Kidney epithelial cell (primary cell): ENCODE results near the gene STRIP1. TPM values are rescaled to one million over a fixed set of nuclear protein-coding genes. Genes with fewer than 3 reads are reported as not detected.

Experiments used
- DNase-seq: peaks from one replicate; pipeline ENCODE4 v3.0.0-alpha.2; 2010; ENCODE audit warnings: low read depth
- H3K27me3 ChIP-seq: 2 replicates; pipeline ENCODE4 v1.6.0; 2011; ENCODE audit warnings: low read length; ENCODE audit not compliant: control insufficient read depth, insufficient read depth
- H3K36me3 ChIP-seq: 2 replicates; pipeline ENCODE4 v1.5.1; 2011; ENCODE audit warnings: low read length; ENCODE audit not compliant: control insufficient read depth, insufficient read depth
- H3K4me3 ChIP-seq: 2 replicates; pipeline ENCODE4 v1.5.1; 2011; ENCODE audit warnings: low read depth, mild to moderate bottlenecking, control low read depth, low read length
- total RNA-seq: library from RNA; depleted of rRNA; stranded (reverse); fragments of >200 nt; gene quantifications from 2 replicates; pipeline ENCODE4 v1.2.3, GENCODE V29; 2015
- TF ChIP-seq, protein P1 (sequence below): IDR thresholded peaks from 2 replicates; pipeline ENCODE4 v1.5.1; 2011; ENCODE audit warnings: mild to moderate bottlenecking, moderate library complexity, low read length, control low read depth, inconsistent platforms; ENCODE audit not compliant: insufficient read depth, poor library complexity, severe bottlenecking

STRIP1 gene
- total RNA-seq, 1 donor from 2014 or later = 41.0 TPM

DNA sequence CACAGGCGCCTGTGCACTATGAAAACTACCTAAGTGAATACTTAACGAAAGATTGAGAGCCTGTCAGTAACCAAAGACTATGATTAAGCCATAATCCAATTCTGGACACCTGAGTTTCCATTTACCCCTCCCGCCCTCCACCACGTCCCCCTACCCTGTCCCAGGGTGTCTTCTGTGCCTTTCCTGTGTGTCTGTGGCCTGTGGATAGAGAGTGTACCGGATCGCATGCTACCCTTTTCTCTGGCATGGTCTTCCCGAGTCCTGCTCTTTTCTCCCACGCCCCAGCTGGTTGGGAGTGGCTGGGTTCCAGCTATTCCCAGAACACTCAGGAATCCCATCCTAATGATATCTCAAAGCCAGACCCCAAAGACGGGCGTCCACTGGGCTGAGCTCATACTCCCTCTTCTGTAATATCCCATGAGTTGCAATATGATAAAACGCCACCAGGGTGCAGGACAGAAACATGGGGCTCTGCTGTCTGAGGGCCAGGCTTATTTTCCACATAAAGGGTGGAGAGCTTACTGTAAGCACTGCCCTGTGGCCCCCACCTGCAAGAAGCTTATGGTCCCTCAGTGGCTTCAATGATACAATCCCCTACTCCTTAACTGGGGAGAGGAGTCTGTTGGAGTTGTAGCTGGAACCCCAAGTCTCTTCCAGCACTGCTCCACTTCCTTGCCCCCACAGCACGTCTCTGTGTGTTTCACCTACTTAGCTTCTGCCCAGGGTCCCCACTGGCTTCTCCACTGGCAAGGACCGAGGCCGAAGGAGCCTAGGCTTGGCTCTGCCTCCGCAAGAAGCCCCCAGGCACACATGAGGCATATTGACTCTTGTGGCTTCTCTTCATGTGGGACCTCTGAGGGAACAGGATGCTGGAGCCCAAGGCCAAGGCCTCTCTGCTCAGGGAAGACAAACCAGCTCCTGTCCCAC is 53.7 kb downstream of the STRIP1 start:
- peaks cover 63% of the 10 kb centered on the region for H3K27me3 ChIP-seq
- no peak overlapping the region for H3K4me3 ChIP-seq
- DNase-seq = no peak
- TF ChIP-seq, protein P1, sequence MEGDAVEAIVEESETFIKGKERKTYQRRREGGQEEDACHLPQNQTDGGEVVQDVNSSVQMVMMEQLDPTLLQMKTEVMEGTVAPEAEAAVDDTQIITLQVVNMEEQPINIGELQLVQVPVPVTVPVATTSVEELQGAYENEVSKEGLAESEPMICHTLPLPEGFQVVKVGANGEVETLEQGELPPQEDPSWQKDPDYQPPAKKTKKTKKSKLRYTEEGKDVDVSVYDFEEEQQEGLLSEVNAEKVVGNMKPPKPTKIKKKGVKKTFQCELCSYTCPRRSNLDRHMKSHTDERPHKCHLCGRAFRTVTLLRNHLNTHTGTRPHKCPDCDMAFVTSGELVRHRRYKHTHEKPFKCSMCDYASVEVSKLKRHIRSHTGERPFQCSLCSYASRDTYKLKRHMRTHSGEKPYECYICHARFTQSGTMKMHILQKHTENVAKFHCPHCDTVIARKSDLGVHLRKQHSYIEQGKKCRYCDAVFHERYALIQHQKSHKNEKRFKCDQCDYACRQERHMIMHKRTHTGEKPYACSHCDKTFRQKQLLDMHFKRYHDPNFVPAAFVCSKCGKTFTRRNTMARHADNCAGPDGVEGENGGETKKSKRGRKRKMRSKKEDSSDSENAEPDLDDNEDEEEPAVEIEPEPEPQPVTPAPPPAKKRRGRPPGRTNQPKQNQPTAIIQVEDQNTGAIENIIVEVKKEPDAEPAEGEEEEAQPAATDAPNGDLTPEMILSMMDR = peak; percentile 68
- H3K36me3 ChIP-seq = no peaks in the 10 kb centered on the region

DNA sequence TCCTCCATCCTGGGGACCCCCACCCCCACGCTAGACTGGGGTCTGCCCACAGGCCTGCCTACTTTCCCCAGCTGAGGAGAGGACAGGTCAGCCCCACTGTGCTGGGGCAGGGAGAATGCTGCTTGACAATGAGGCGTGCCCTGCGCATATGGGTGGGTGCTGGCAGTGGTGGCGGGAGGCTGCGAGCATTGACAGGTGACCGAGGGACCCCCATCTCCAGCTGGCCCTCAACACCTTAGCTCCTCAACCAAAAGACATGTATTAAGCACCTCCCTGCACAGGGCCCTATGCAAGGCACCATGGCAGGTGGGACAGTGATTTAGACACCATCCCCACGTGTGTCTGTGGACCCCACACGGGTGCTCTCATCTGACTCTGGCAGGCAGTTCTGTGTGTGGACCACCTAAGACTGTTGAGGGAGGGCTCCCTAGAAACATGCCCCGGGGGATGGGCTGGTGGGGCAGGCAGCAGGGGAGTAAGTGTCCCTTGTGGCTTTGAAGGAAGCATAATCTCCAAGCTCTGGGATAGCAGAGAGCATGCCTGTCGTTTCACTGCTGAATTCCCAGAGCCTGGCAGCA is 54.4 kb downstream of the STRIP1 start:
- Histone ChIP-seq H3K27me3 (peaks cover 57% of the 10 kb centered on the region), H3K36me3 (no peaks in the 10 kb centered on the region), H3K4me3 (no peak overlapping the region)
- no peak for DNase-seq
- TF ChIP-seq, protein P1 = no peak

DNA sequence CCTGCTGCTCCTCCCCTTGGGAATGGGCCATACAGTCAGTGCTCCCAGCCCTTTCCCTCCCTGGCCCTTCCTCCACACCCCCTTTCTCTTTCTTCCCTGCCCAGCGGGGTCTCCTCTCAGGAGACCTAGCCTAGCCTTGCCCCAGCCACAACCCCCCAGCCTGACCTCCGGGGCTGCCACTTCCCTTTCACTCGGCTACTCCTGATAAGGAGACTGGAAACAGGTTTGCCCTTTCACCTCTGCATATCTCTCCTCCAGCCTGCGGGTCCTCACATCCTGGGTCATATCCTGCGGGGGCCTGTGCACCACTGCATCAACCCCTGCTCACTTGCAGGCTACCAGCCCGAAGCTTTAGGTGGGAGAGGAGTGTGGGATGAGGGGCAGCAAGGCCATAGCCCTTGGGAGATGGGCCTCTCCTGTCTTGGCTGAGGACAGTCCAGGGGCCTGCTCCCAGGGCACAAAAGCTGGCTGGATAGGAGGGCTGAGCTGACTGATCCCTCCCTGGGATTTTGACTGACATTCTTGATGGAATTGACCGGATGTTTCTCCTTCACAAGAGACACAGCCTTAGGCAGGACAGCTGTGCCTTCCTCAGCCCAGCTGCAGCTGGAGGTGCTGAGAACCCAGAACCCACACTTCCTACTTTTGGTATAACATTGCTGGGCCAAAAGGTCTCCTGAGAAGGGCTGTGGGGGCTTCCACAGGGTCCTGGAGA is 55.3 kb downstream of the STRIP1 start:
- TF ChIP-seq, protein P1 = no peak
- no peak for DNase-seq
- Histone ChIP-seq H3K27me3 (peaks cover 56% of the 10 kb centered on the region), H3K4me3 (no peak overlapping the region), H3K36me3 (no peaks in the 10 kb centered on the region)

DNA sequence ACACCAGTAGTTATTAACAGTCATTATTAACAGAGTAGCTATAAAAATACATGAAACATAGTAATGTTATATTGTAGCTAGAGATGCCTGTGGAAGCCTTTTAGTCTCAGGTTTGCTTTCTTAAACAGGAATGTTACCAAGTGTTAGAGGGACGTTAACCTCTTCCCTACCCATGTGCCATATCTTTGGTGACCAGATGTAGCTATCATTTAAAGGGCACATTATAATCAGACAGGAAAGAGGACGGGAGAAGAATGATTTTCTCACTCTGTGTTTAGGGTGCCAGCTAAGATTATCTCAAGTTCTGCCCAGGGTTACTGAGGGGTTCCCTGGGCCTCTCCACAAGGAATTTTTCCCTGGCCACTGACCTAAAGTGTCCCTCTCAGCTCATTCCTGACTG is 57.0 kb downstream of the STRIP1 start:
- Histone ChIP-seq H3K4me3 (no peak overlapping the region), H3K36me3 (no peaks in the 10 kb centered on the region), H3K27me3 (peaks cover 47% of the 10 kb centered on the region)
- TF ChIP-seq, protein P1 = no peak
- no peak for DNase-seq

DNA sequence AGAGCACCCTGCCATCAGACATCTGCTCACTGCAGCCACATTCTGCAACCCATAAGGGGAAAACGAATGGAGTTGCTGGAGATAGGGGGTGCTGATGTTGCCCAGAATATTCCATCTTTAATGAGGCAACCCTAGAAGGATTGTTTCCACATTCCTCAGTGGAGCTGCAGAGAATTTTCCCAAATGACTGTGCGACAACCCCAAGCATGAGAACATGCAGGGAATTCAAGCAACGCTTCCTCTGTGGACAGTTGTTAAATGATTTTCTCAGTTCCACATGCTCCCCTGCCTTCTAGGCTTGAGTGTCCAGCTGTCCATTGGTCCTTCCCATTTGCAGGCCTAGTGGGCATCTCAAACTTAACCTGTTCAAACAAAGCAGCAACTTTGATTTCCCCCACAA is 57.4 kb downstream of the STRIP1 start:
- peaks cover 43% of the 10 kb centered on the region for H3K27me3 ChIP-seq

More for the DNA sequence above, 57.4 kb downstream of the STRIP1 start:
- TF ChIP-seq, protein P1 = no peak
- Histone ChIP-seq H3K4me3 (no peak overlapping the region), H3K36me3 (no peaks in the 10 kb centered on the region)
- no peak for DNase-seq
